ENCODE data around the gene CLPX.
"Not testable (repeated sequence)": the region's sequence is repeated elsewhere in the genome, so short reads cannot be mapped to it uniquely, and the experiment has no call there.

Gene CLPX

GRCh38 chr15:65165875-65166274, 19.3 kb downstream of the CLPX start:
- no peak for DNase-seq

GRCh38 chr15:65164139-65164538, 21.0 kb downstream of the CLPX start:
- no peak for DNase-seq

- no peak for DNase-seq
Measured at GRCh38 chr15:65163041-65163440, 22.1 kb downstream of the CLPX start.

- DNase-seq: no peak
Measured at GRCh38 chr15:65156692-65157091, 28.4 kb downstream of the CLPX start.

GRCh38 chr15:65154720-65155119, 30.4 kb downstream of the CLPX start:
- no peak for DNase-seq

GRCh38 chr15:65147902-65148301, 37.2 kb downstream of the CLPX start:
- DNase-seq: no peak

GRCh38 chr15:65146438-65146837, 38.7 kb downstream of the CLPX start:
- DNase-seq: no peak

- not testable (repeated sequence) for DNase-seq
Measured at GRCh38 chr15:65138631-65139030, 46.5 kb downstream of the CLPX start.

GRCh38 chr15:65137893-65138292, 47.2 kb downstream of the CLPX start:
- not testable (repeated sequence) for DNase-seq

GRCh38 chr15:65137089-65137488, 48.1 kb downstream of the CLPX start:
- not testable (repeated sequence) for DNase-seq

- DNase-seq: no peak
Measured at GRCh38 chr15:65134538-65134937, 50.6 kb downstream of the CLPX start.

GRCh38 chr15:65133548-65134200, 51.5 kb downstream of the CLPX start, which contains the start of gene PDCD7:
PDCD7 (minus strand) TSS chr15:65133808; CDS start chr15:65133781, 27 bp downstream.
- DNase-seq: peak; percentile 47

- no peak for DNase-seq
Measured at GRCh38 chr15:65132878-65133547, 52.1 kb downstream of the CLPX start.

GRCh38 chr15:65130941-65131340, 54.2 kb downstream of the CLPX start:
- no peak for DNase-seq

GRCh38 chr15:65115542-65115941, 69.6 kb downstream of the CLPX start:
- no peak for DNase-seq

- no peak for DNase-seq
Measured at GRCh38 chr15:65115086-65115485, 70.1 kb downstream of the CLPX start, which contains the start of gene UBAP1L. UBAP1L (minus strand) TSS chr15:65115200; CDS start chr15:65106215, 8,985 bp downstream.

GRCh38 chr15:65110676-65111292, 74.4 kb downstream of the CLPX start:
- DNase-seq: no peak

GRCh38 chr15:65106011-65106590, 79.0 kb downstream of the CLPX start:
- no peak for DNase-seq

GRCh38 chr15:65105038-65105437, 80.1 kb downstream of the CLPX start:
- DNase-seq: no peak

GRCh38 chr15:65102912-65103311, 82.2 kb downstream of the CLPX start:
- DNase-seq: no peak

GRCh38 chr15:65101891-65102708, 83.0 kb downstream of the CLPX start:
- DNase-seq: no peak

- no peak for DNase-seq
Measured at GRCh38 chr15:65101411-65101890, 83.7 kb downstream of the CLPX start.

- no peak for DNase-seq
Measured at GRCh38 chr15:65100442-65100841, 84.7 kb downstream of the CLPX start.

All from SIG-M5 (cell line).